NB4 (cell line): ENCODE results near the gene P2RX2.

Experiments used
- POLR2A ChIP-seq: IDR thresholded peaks from 2 replicates; pipeline ENCODE4 v1.6.1; 2011; ENCODE audit warnings: mild to moderate bottlenecking; ENCODE audit not compliant: insufficient read length; ENCODE audit errors: extremely low read depth
- TF ChIP-seq, protein P1 (sequence below): IDR thresholded peaks from one replicate; pipeline ENCODE4 v1.5.1; 2012; ENCODE audit warnings: low read depth, low read length

DNA sequence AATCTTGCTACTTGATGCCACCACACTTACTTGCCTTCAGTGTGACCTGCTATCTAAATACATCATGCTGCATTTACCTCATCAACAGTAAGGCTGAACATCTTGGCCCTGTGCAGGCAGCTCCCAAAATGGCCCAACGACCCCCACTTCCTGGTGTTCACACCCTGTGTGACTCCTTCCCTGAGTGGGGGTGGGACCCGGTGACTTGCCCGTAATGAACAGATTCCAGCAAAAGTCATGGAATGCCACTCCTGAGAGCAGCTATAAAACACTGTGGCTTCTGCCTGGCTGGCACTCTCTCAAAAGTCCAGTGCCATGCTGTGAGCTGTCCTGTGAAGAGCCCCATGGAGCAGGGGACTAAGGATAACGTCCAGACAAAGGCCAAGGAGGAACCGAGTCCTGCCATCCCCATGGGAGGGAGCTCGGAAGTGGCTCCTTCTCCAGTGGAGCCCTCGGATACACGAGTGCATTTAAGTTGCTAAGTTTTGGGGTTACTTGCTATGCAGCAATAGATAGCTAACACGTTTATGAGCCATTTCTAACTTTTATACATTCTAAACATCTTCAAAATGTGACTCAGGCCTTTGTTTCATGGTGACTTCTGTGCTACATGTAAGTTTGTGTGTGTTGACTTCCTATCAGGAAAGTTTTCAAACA lies 33.0 kb downstream of the P2RX2 start:
- TF ChIP-seq, protein P1, sequence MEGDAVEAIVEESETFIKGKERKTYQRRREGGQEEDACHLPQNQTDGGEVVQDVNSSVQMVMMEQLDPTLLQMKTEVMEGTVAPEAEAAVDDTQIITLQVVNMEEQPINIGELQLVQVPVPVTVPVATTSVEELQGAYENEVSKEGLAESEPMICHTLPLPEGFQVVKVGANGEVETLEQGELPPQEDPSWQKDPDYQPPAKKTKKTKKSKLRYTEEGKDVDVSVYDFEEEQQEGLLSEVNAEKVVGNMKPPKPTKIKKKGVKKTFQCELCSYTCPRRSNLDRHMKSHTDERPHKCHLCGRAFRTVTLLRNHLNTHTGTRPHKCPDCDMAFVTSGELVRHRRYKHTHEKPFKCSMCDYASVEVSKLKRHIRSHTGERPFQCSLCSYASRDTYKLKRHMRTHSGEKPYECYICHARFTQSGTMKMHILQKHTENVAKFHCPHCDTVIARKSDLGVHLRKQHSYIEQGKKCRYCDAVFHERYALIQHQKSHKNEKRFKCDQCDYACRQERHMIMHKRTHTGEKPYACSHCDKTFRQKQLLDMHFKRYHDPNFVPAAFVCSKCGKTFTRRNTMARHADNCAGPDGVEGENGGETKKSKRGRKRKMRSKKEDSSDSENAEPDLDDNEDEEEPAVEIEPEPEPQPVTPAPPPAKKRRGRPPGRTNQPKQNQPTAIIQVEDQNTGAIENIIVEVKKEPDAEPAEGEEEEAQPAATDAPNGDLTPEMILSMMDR = no peak
- TF ChIP-seq POLR2A = no peak
